Neural progenitor cell (in vitro differentiated cells): Measurements from ENCODE around the gene SKI. TPM values are rescaled to one million over a fixed set of nuclear protein-coding genes. Genes with fewer than 3 reads are reported as not detected.

Experiments used
- DNase-seq: peaks from one replicate; pipeline ENCODE4 v3.0.0-alpha.2; 2016; ENCODE audit warnings: low spot score
- H2AFZ ChIP-seq: fragments of 200-600 bp; sonication (generic); replicated peaks from 2 replicates; pipeline ENCODE4 v1.6.1; 2016; ENCODE audit warnings: antibody characterized with exemption
- H3F3A ChIP-seq: fragments of 200-600 bp; sonication (generic); 2 replicates; pipeline ENCODE4 v1.6.1; 2016; ENCODE audit warnings: antibody characterized with exemption, low read depth
- H3K27ac ChIP-seq: fragments of 200-600 bp; sonication (generic); 2 replicates; pipeline ENCODE4 v1.5.1; 2016; ENCODE audit warnings: mild to moderate bottlenecking
- H3K27me3 ChIP-seq: fragments of 200-600 bp; sonication (generic); 2 replicates; pipeline ENCODE4 v1.6.1; 2016; ENCODE audit warnings: mild to moderate bottlenecking, moderate library complexity
- H3K36me3 ChIP-seq: fragments of 200-600 bp; sonication (generic); 2 replicates; pipeline ENCODE4 v1.5.1; 2016
- H3K4me1 ChIP-seq: fragments of 200-600 bp; sonication (generic); 2 replicates; pipeline ENCODE4 v1.6.1; 2016; ENCODE audit warnings: mixed run types
- H3K4me2 ChIP-seq: fragments of 200-600 bp; sonication (generic); 2 replicates; pipeline ENCODE4 v1.6.1; 2016
- H3K4me3 ChIP-seq: fragments of 200-600 bp; sonication (generic); 2 replicates; pipeline ENCODE4 v1.5.1; 2016
- H3K79me2 ChIP-seq: fragments of 200-600 bp; sonication (generic); 2 replicates; pipeline ENCODE4 v1.6.1; 2016; ENCODE audit warnings: low read depth
- H3K9ac ChIP-seq: fragments of 200-600 bp; sonication (generic); 2 replicates; pipeline ENCODE4 v1.6.1; 2016
- H3K9me3 ChIP-seq: fragments of 200-600 bp; sonication (generic); 2 replicates; pipeline ENCODE4 v1.5.1; 2016; ENCODE audit warnings: low read depth
- H4K20me1 ChIP-seq: fragments of 200-600 bp; sonication (generic); 2 replicates; pipeline ENCODE4 v1.6.1; 2016; ENCODE audit warnings: low read depth
- H3K27ac Mint-ChIP-seq: 3 replicates; pipeline ENCODE4 v1.8.0; 2021; ENCODE audit warnings: mixed read lengths
- H3K27me3 Mint-ChIP-seq: 2 replicates; pipeline ENCODE4 v1.8.0; 2022; ENCODE audit warnings: low read depth, mild to moderate bottlenecking, inconsistent platforms, moderate library complexity, mixed read lengths; ENCODE audit not compliant: insufficient read depth
- H3K36me3 Mint-ChIP-seq: 3 replicates; pipeline ENCODE4 v1.8.0; 2021; ENCODE audit warnings: mixed read lengths
- H3K4me1 Mint-ChIP-seq: 3 replicates; pipeline ENCODE4 v1.8.0; 2021; ENCODE audit warnings: mixed read lengths
- H3K4me3 Mint-ChIP-seq: 3 replicates; pipeline ENCODE4 v1.8.0; 2021; ENCODE audit warnings: mild to moderate bottlenecking, moderate library complexity, mixed read lengths
- H3K9me3 Mint-ChIP-seq: 3 replicates; pipeline ENCODE4 v1.8.0; 2020; ENCODE audit warnings: mixed read lengths
- CTCF ChIP-seq: fragments of 200-600 bp; sonication (generic); IDR thresholded peaks from 2 replicates; pipeline ENCODE4 v1.5.1; 2017; ENCODE audit warnings: antibody characterized with exemption, mild to moderate bottlenecking
- EZH2 ChIP-seq: fragments of 200-600 bp; sonication (generic); IDR thresholded peaks from 2 replicates; pipeline ENCODE4 v1.6.1; 2017; ENCODE audit warnings: antibody characterized with exemption, mild to moderate bottlenecking, moderate library complexity
- EZH2phosphoT487 ChIP-seq: fragments of 200-600 bp; sonication (generic); IDR thresholded peaks from 2 replicates; pipeline ENCODE4 v1.6.1; 2017; ENCODE audit warnings: antibody characterized with exemption
- total RNA-seq: library from RNA; depleted of rRNA; stranded (reverse); fragments of >200 nt; gene quantifications from 2 replicates; pipeline ENCODE4 v1.2.3, GENCODE V29; 2015; ENCODE audit warnings: low replicate concordance

Gene SKI
- total RNA-seq, 1 donor from 2014 or later: 7.4 TPM

- no peaks in the 10 kb centered on the region for H3K36me3 Mint-ChIP-seq
- H3K4me1 Mint-ChIP-seq: peaks cover 17% of the 10 kb centered on the region
- Histone ChIP-seq H3K4me3 (peak overlapping the region; percentile 45), H3K36me3 (no peaks in the 10 kb centered on the region), H4K20me1 (no peaks in the 10 kb centered on the region), H3K27me3 (no peaks in the 10 kb centered on the region), H3K9ac (no peak overlapping the region), H3K9me3 (no peaks in the 10 kb centered on the region), H3K4me1 (peaks cover 7% of the 10 kb centered on the region), H3K4me2 (peak overlapping the region; percentile 77), H3K79me2 (peaks cover 9% of the 10 kb centered on the region), H2AFZ (peak overlapping the region; percentile 90), H3F3A (peaks cover 14% of the 10 kb centered on the region), H3K27ac (no peak overlapping the region)
- H3K27me3 Mint-ChIP-seq: peaks cover 5% of the 10 kb centered on the region
- no peaks in the 10 kb centered on the region for H3K9me3 Mint-ChIP-seq
- H3K4me3 Mint-ChIP-seq: peak overlapping the region; percentile 72
- peak; percentile 80 for DNase-seq
- peak overlapping the region; percentile 62 for H3K27ac Mint-ChIP-seq
- peak; percentile 6 for TF ChIP-seq CTCF
- no peak for TF ChIP-seq EZH2phosphoT487
- no peak for TF ChIP-seq EZH2
These were observed 28.9 kb upstream of the SKI start for GRCh38 chr1:2199042-2199810.

GRCh38 chr1:2200308-2200943 lies 27.7 kb upstream of the SKI start:
- peaks cover 7% of the 10 kb centered on the region for H3K79me2 ChIP-seq
- TF ChIP-seq EZH2phosphoT487: no peak
- no peak for TF ChIP-seq EZH2
- TF ChIP-seq CTCF: no peak
- H3K4me1 ChIP-seq: peaks cover 9% of the 10 kb centered on the region
- no peaks in the 10 kb centered on the region for H3K9me3 ChIP-seq
- no peak overlapping the region for H3K4me2 ChIP-seq
- peaks cover 2% of the 10 kb centered on the region for H3K27me3 ChIP-seq
- peaks cover 12% of the 10 kb centered on the region for H3F3A ChIP-seq
- no peaks in the 10 kb centered on the region for H4K20me1 ChIP-seq
- no peak overlapping the region for H2AFZ ChIP-seq
- peaks cover 5% of the 10 kb centered on the region for H3K27me3 Mint-ChIP-seq
- DNase-seq: no peak
- no peak overlapping the region for H3K27ac ChIP-seq
- peaks cover 18% of the 10 kb centered on the region for H3K4me1 Mint-ChIP-seq
- H3K9ac ChIP-seq: no peak overlapping the region
- H3K4me3 ChIP-seq: no peak overlapping the region
- H3K9me3 Mint-ChIP-seq: no peaks in the 10 kb centered on the region
- no peak overlapping the region for H3K27ac Mint-ChIP-seq
- no peak overlapping the region for H3K4me3 Mint-ChIP-seq
- no peaks in the 10 kb centered on the region for H3K36me3 Mint-ChIP-seq
- no peaks in the 10 kb centered on the region for H3K36me3 ChIP-seq

GRCh38 chr1:2201062-2201461 lies 27.1 kb upstream of the SKI start:
- no peak for TF ChIP-seq CTCF
- no peak for TF ChIP-seq EZH2phosphoT487
- H3K79me2 ChIP-seq: peaks cover 7% of the 10 kb centered on the region
- no peaks in the 10 kb centered on the region for H3K36me3 ChIP-seq
- no peaks in the 10 kb centered on the region for H3K36me3 Mint-ChIP-seq
- H3K4me2 ChIP-seq: no peak overlapping the region
- H3F3A ChIP-seq: peaks cover 17% of the 10 kb centered on the region
- no peak overlapping the region for H3K4me3 ChIP-seq
- DNase-seq: no peak
- no peaks in the 10 kb centered on the region for H3K9me3 Mint-ChIP-seq
- peaks cover 8% of the 10 kb centered on the region for H3K27me3 ChIP-seq
- no peak overlapping the region for H3K4me3 Mint-ChIP-seq
- no peak overlapping the region for H3K27ac ChIP-seq
- H3K4me1 ChIP-seq: peaks cover 11% of the 10 kb centered on the region
- peaks cover 4% of the 10 kb centered on the region for H3K27me3 Mint-ChIP-seq
- H3K9me3 ChIP-seq: no peaks in the 10 kb centered on the region
- no peak overlapping the region for H3K27ac Mint-ChIP-seq
- peaks cover 21% of the 10 kb centered on the region for H3K4me1 Mint-ChIP-seq
- no peaks in the 10 kb centered on the region for H4K20me1 ChIP-seq
- H3K9ac ChIP-seq: no peak overlapping the region
- H2AFZ ChIP-seq: no peak overlapping the region
